ENCODE results near the gene MSMB.
A peak's percentile ranks its signal among the peaks of the same experiment; 100 is the strongest.

MSMB gene

DNA sequence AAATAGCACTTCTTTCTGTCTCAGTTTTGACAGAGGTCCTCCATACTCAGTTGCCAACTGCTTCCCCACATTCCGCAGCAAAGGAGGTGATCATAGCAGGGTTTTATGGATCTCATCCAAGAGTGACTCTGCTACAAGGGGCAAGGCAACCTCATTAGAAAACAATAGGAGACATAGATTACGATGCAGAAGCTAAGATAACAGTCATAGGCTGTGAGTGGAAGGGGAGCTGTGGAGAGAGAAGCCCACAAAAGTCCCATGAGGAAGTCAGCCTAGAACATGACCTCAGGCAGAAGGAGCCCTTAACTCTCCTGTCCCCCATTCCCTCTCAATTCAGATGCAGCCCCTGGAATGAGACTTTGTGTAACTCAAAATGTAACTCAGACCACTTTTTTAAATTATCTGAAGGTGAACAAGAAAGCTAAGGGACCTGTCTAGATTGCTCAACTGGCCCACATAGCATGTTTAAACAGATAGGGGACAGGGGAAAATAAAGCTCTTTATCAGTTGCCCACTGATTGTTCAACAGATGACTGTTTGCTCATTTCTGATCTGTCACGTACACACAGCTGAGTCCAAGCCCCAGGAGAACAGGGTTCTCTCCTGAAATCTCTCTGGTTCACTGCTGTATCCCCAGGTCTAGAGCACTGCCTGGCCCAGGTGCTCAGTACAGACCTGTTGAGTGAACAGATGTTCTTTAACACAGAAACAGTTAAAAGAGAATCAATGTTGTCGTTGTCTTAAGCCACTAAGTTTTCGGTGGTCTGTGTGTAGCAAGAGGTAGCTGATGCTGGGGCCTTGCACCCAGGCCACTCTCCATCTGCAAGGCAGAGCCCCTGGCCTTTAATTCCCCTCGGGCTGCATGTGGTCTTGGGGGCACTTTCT, 14.2 kb downstream of the MSMB start:
- DNase-seq = no peak

GRCh38 chr10:46030091-46030937, 15.8 kb downstream of the MSMB start, which contains the start of gene NCOA4:
NCOA4 (minus strand) TSS chr10:46030623; CDS start chr10:46016680, 13,943 bp downstream.
- peak; percentile 96 for DNase-seq

GRCh38 chr10:46029461-46030030, 16.5 kb downstream of the MSMB start:
- DNase-seq = no peak

DNA sequence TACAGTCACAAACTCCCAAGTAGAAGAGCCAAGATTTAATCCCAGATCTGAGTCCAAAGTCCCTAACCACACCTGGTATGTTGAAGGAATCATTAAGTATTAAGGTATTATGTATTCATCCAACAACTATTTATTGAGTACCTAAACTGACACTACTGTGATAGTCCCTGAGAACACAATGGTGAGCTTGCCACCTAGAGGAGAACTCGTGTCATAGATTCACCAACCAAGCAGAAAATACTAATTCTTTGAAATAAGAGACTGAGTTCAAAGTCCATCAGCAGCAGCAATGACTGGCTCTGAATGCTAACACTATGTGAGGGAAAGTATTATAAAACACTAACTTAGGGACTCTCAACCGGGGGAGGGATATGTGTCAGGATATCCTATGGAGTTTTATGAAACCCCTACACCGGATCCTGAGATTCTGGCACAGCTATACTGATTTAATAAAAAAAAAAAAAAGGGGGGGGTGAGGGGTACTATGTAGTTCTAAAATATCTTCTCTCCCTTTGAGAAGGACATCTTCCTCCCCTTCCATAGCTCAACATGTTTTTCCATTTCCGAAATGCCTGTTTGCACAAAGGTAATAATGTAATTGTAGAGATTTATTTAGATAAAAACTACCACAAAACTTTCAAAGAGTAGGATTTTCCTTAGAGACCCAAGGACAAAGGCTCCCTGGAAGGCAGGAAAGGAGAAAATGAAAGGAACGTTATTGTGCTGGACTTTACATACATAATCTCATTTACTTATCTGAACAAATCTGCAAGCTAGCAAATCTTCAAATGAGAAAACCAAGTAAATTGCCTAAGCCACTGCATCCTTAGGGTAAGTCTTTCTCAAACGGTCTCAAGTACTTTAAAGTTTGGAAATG, 17.2 kb downstream of the MSMB start:
- DNase-seq = peak; percentile 42

GRCh38 chr10:46026106-46026505, 20.0 kb downstream of the MSMB start:
- DNase-seq = peak; percentile 16

GRCh38 chr10:46025406-46025805, 20.7 kb downstream of the MSMB start:
- no peak for DNase-seq

- DNase-seq = no peak
Observed at GRCh38 chr10:46024948-46025347, 21.1 kb downstream of the MSMB start.

DNA sequence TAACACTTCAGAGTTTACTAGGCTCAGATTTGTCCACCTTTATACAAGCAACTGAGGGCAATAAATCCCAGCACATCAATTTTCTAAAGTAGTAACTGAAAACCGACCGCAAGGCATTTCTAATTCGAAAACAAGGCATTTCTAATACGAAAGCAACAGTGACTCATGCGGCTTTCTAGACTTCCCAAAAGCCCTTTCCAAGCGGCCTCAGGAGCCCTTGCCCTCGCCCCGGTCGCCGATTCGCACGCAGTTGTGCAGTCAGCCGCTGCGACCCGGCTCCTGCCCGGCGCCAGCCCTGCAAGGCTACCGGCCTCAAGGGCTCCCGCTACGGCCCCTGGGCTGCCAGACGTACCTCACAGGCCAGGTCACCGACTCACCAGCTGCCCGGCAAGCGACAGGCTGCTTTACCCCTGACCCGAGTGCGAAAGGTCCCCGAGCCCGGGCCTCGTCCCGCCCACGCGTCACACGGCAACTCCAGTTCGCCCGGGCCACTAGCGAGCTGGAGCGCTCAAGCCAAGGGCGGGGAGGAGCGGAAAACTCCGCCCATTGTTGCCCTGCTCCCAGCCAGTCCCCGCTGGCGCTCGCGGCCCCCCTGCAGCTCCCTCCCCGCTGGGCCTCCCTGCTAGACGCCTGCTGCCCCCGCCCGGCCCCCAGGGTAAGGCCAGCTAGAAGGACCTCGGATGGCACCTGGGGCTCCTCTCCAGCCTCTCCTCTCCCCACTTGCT, 22.9 kb downstream of the MSMB start:
- peak; percentile 91 for DNase-seq

GRCh38 chr10:46020344-46020657, 25.8 kb downstream of the MSMB start:
- DNase-seq = no peak

DNA sequence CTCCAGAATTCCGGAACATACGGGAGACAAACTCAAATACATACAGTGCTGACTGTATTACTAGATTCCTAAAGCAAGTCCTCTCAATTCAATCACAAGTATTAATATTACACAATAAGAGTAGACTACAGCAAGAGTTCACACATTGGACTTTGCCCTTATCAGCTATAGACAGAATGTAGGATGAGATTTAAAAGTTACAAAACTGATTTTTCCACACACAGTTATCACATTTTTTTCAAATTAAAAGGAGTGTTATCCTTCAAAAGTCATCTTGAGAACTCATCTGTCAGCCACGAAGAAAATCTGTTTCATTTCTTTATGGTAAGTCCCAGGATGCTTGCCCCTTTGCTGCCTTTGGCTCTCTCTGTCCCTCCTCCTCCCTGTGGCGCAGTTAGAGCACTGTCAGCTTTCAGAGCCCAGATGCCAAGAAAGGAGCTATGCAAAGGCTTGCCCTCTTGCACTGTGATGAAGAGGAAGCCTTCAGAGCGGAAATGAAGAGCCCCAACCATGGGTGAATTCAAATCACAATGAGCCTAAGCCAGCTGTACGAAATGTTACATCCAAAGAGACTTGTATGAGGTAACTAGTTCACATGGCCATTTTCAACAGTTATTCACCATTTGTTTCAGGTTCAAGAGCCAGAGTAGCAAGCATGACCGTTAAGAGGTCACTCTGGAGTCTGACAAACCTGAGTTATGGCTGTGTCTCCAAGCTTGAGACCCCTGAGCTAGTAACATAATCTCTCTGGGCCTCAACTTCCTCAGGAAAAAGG, 26.3 kb downstream of the MSMB start:
- no peak for DNase-seq

DNA sequence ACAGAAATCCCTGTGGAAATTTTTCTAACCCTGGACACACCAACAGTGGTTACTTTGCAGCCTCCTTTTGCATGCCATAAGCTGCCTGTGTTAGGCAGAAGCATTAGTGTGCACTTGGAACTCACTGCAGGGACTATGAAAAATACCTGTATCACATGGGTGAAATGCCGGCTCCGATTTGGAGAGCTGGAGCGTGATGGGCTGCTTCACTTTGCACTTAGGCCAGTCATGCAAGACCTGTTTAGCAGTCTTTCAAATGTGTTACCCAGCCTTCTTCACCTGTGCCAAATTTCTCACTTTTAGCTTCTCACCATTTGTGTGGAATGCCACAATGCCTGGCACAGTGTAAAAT, 26.9 kb downstream of the MSMB start:
- no peak for DNase-seq

- DNase-seq = no peak
Observed at GRCh38 chr10:46018453-46019176, 27.5 kb downstream of the MSMB start.

- DNase-seq = no peak
Observed at GRCh38 chr10:46017733-46018132, 28.3 kb downstream of the MSMB start.

DNA sequence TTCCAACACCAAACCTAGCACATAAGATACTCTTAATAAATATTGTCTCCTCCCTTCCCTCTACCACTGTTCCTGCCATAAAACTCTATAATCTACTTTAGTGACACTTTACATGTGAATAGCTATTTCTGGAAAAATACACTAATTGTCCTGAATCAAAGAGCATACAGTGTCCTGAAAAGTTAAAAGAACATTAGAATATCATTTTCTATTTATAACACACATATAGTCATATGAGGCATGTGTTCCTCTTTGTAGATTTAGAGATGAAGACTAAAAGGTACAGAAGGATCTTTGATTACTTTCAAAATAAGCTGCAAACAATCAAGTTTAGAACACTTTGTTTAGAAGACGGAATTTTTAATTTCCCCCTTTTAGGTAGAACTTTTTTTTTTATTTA, 29.3 kb downstream of the MSMB start:
- no peak for DNase-seq

DNA sequence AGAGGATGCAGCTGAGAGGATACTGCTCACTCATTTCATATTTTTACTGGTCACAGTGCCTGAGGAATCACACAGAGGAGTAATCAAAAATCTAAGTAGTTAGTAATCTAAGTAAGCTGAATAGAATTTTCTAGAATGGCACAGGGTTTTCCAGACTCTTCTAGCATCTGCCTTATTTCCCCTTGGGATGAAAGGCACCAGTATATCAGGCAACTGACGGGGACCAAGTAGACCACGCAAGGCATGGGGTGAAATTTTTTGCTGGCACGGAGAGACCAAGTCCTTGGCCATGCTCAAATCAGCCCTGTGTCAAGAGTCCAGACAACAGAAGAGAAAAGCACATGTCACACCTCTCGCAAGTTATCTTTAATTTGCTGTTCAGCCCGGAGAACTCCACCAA, 29.9 kb downstream of the MSMB start:
- no peak for DNase-seq

DNA sequence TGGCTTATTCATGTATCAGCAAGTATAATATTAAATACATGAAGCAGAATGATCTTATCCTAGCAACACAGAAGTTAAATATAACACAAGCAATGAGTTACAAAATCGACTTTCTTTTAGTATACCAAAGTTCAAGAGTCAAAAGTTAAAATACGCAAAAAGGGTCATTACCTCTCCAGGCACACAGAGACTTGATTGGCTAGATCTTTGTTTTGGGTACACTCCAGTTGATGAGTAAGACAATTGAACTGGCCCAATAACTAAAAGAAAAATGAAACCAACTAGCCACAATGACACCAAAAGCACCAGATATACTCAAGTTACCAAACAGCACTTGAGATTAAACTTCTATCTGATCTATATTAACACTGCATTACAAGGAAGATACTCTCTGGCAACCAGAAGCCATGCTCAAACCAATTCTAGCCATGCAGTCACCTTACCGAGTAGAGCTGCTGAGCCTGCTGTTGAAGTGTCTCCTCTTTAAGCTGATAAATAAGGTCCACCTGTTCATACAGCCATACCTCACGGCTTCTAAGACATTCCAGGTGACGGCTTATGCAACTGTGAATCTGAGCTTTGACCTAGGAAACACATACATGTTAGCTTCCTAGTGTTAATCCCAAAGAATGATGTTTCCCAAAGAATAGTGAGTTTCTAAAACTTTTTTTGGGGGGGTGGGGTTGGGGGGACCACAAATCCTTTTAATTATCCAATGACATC, 31.2 kb downstream of the MSMB start:
- no peak for DNase-seq

GRCh38 chr10:46014206-46014605, 31.9 kb downstream of the MSMB start:
- no peak for DNase-seq

- no peak for DNase-seq
Observed at GRCh38 chr10:46012746-46013145, 33.3 kb downstream of the MSMB start.

GRCh38 chr10:46006219-46006618, 39.9 kb downstream of the MSMB start:
- DNase-seq = no peak

- no peak for DNase-seq
Observed at GRCh38 chr10:46005383-46005782, 40.7 kb downstream of the MSMB start.

All from RPMI8226 (cell line).